RCC 7860 (cell line): ENCODE results near the gene COL18A1.
"Not testable (repeated sequence)": the region's sequence is repeated elsewhere in the genome, so short reads cannot be mapped to it uniquely, and the experiment has no call there.

ENCODE experiments used
- DNase-seq: peaks from one replicate; pipeline ENCODE4 v3.0.0-alpha.2; 2015; ENCODE audit warnings: low spot score
- FAIRE-seq: peaks from 2 replicates; lab custom pipeline; 2012; peaks lifted over from hg19 to GRCh38; lab: Jason Lieb, UNC

Gene COL18A1

DNA sequence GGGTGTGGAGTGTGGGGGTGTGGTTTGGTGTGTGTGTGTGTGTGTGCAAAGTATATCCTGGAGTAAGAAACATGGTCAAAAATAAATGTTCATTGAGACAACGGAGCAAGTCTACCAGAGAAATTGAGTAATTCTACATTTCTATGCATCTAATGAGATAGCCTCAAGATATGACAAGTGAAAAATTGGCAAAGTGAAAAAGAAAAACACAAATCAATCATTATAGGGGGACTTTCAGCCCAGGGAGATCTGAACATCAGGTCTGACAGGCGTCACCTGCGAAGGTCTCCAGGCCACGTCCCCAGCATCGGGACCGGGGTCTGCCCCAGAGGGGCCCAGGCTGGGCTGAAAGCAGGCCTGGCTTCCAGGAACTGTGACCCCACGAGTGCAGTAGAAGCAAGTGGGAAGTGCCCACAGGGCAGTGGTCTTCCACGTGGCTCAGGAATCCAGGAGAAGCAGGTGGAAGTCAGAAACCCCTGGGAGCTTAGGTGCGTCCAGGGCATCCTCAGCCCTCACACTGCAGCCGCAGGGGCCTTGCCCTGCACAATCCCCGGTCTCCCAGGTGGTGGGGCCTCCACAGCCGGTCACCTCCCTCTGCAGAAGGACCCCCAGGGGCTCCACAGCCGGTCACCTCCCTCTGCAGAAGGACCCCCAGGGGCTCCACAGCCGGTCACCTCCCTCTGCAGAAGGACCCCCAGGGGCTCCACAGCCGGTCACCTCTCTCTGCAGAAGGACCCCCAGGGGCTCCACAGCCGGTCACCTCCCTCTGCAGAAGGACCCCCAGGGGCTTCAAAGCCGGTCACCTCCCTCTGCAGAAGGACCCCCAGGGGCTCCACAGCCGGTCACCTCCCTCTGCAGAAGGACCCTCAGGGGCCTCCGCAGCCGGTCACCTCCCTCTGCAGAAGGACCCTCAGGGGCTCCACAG, 96.4 kb downstream of the COL18A1 start:
- not testable (repeated sequence) for DNase-seq, FAIRE-seq

GRCh38 chr21:45502006-45502345, 97.0 kb downstream of the COL18A1 start:
- no peak for DNase-seq

DNA sequence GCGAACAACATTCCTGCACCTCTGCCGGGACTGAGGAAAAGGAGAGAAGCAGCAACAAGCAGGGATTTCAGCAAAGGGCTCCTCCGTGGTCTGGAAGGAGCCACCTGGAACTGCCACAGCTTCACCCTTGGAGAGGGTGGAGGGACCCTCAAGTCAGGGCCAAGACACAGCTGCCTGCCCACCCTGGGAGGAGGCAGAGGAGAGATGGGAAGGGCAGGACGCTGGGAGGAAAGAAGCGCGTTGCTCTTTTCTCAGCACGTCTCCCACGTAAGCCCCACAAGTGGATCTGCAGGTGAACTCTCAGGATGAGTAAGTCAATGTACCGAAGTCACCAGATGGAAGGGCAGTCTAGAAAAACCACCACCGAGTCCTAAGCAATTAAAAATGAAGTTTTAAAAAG, 97.6 kb downstream of the COL18A1 start:
- DNase-seq: no peak
- FAIRE-seq: no peak

More at GRCh38 chr21:45502006-45502345, 97.0 kb downstream of the COL18A1 start:
- no peak for FAIRE-seq

- not testable (repeated sequence) for FAIRE-seq
These were observed 98.3 kb downstream of the COL18A1 start for GRCh38 chr21:45503226-45503625.

GRCh38 chr21:45504021-45504515, 99.1 kb downstream of the COL18A1 start:
- FAIRE-seq: no peak
- DNase-seq: no peak

More at GRCh38 chr21:45503226-45503625, 98.3 kb downstream of the COL18A1 start:
- not testable (repeated sequence) for DNase-seq

DNA sequence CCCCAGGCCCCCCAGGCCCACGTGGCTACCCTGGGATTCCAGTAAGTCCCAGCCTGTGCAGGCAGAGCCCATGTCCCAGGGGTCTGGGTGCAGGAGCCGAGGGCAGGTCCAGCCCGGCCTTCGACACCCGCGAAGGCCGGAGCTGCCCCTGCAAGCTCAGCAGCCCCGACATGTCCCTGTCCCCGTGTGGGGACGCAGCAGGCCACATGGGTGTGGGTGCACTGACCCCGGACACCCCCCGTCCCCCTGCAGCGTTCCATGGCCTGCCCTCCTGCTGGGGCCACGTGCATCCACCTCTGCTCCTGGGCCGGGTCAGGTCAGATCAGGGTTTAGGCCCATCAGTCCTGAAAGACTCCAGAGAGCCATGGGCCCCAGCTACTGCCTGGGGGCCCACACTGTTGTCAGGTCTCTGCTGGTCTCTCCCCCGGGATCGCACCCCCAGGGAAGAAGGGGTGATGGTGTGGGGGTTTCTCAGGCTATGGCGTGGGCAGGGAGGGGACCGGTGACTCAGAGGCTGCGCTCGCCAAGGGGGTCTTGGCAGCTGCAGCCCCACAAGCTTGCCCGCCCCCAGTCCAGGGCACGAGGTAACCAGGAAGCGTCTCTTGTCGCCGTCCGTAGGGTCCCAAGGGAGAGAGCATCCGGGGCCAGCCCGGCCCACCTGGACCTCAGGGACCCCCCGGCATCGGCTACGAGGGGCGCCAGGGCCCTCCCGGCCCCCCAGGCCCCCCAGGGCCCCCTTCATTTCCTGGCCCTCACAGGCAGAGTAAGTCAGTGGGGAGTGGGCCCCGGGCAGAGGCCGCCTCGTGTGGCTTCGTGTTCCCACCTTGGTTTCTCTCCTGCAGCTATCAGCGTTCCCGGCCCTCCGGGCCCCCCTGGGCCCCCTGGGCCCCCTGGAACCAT, 99.8 kb downstream of the COL18A1 start:
- FAIRE-seq (no peak), DNase-seq (no peak)

- DNase-seq (no peak), FAIRE-seq (no peak)
These were observed 100.6 kb downstream of the COL18A1 start for GRCh38 chr21:45505416-45506021.

- DNase-seq (no peak), FAIRE-seq (no peak)
These were observed 101.4 kb downstream of the COL18A1 start for GRCh38 chr21:45506241-45506817.

DNA sequence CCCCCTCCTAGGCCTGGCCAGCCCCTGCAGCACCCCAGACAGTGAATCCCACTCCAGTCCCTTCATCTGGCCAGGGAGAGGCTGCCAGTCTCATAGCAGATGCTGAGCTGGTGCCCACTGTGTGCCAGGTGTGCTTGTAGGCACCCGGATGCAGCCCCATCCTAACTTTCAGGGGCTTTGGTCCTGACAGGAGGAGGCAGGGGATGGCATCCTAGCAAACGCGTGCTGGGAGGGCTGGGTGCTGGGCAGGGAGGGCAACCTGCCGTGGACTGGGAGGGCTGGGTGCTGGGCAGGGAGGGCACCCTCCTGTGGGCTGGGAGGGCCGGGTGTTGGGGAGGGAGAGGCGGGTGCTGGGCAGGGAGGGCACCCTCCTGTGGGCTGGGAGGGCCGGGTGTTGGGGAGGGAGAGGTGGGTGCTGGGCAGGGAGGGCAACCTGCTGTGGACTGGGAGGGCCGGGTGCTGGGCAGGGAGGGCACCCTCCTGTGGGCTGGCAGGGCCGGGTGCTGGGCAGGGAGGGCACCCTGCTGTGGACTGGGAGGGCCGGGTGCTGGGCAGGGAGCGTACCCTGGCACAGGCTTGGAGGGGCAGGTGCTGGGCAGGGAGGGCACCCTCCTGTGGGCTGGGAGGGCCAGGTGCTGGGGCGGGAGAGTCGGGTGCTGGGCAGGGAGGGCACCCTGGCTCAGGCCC, 102.0 kb downstream of the COL18A1 start:
- no peak for DNase-seq
- no peak for FAIRE-seq

GRCh38 chr21:45507523-45507875, 102.5 kb downstream of the COL18A1 start:
- no peak for DNase-seq
- no peak for FAIRE-seq

DNA sequence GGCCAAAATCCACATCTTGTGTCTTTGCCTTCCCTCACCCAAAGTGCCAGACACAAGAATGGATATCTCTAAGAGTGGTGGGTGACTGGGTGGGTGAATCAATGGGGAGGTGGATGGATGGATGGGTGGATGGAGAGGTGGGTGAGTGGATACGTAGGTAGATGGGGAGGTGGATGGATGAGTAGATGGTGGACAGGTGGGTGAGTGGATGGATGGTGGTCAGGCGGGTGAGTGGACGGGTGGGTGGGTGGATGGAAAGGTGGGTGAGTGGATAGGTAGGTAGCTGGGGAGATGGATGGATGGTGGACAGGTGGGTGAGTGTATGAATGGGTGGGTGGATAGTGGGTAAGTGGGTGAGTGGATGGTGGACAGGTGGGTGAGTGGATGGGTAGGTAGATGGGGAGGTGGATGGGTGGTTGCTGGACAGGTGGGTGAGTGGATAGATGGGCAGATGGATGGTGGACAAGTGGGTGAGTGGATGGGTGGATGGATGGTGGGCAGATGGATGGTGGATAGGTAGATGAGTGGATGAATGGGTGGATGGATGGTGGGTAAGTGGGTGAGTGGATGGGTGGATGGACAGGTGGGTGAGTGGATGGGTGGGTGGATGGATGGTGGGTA, 103.0 kb downstream of the COL18A1 start:
- FAIRE-seq (no peak), DNase-seq (no peak)

GRCh38 chr21:45508607-45509565, 103.9 kb downstream of the COL18A1 start:
- FAIRE-seq: no peak

GRCh38 chr21:45509566-45510465, 104.9 kb downstream of the COL18A1 start:
- FAIRE-seq (no peak), DNase-seq (no peak)

More at GRCh38 chr21:45508607-45509565, 103.9 kb downstream of the COL18A1 start:
- DNase-seq: no peak

DNA sequence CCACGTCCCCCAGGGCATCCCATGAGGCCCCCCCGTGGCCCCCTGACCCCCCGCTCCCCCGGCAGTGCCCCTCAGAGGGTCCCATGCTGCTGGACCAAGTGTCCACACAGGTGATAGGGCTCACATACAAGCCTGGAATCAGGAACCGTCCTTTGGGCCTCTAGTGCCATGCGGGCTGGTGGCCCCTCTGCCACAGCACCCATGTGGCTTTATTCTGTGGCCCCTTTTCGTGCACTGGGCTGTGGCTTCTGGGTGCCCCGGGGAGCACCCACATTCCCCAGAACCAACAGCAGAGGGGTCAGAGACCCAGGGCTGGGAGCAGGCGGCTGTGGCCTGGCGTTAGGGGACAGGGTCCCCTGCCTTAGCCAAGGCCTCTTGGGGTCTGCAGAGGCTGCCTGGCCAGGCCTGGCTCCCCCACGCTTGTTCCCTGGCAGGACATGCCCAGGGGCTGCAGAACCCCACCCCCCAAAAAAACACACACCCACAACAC, 105.5 kb downstream of the COL18A1 start:
- FAIRE-seq: no peak

DNA sequence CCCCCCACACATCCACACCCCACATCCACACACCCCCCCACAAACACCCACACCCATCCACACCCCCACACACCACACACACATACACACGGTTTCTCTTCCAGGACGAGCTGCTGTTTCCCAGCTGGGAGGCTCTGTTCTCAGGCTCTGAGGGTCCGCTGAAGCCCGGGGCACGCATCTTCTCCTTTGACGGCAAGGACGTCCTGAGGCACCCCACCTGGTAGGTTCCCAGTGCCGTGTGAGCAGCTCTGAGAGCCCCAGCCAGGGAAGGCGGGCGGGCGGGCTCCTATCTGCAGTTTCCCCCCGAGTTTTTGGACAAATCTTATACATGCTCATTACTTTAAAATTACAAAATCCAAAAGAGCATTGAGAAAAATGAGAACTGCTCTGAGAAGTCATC, 106.0 kb downstream of the COL18A1 start:
- no peak for DNase-seq
- FAIRE-seq: no peak

More for the DNA sequence above, 105.5 kb downstream of the COL18A1 start:
- no peak for DNase-seq

DNA sequence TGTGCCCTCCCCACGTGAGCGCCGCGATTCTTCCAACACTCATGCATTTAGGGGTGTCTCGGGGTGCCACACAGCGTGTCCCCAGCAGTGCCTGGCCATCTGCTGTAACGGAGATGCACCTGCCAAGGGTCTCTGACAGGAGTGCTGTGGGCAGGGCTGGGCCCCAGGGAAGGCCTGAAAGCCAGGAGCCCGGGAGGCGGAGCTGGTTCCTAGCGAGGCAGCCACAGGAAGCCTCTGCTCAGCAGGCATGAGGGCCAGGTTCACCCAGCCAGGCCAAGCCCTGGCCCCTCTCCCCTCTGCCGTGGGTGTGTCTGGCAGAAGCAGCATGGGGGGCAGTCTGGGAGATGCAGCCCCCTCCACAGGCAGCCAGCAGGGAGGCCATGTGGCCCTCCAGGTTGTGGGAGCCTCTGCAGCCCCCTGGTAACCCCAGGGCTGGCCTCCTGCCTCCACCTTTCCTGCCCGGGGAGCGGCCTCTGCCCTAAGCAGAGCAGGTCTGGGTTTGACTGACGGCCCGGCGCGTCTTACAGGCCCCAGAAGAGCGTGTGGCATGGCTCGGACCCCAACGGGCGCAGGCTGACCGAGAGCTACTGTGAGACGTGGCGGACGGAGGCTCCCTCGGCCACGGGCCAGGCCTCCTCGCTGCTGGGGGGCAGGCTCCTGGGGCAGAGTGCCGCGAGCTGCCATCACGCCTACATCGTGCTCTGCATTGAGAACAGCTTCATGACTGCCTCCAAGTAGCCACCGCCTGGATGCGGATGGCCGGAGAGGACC, 106.9 kb downstream of the COL18A1 start:
- DNase-seq (no peak), FAIRE-seq (no peak)

DNA sequence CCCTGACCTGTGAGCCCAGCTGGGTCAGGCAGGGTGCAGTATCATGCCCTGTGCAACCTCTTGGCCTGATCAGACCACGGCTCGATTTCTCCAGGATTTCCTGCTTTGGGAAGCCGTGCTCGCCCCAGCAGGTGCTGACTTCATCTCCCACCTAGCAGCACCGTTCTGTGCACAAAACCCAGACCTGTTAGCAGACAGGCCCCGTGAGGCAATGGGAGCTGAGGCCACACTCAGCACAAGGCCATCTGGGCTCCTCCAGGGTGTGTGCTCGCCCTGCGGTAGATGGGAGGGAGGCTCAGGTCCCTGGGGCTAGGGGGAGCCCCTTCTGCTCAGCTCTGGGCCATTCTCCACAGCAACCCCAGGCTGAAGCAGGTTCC, 107.6 kb downstream of the COL18A1 start:
- FAIRE-seq: no peak
- DNase-seq: no peak
